Liver (tissue), 9 donors: ENCODE results near the gene PLCD1. TPM values are rescaled to one million over a fixed set of nuclear protein-coding genes. Genes with fewer than 3 reads are reported as not detected.

Source experiments
- DNase-seq: peaks from one replicate; pipeline ENCODE4 v3.0.0-alpha.2; 2017; ENCODE audit warnings: low spot score
- H3K27ac ChIP-seq, 2 donors: one replicate each; pipeline ENCODE4 v1.7.0; 2013; ENCODE audit warnings: inconsistent platforms in 2 of 2, low read length in 2 of 2, control low read depth in 1 of 2, low read depth in 1 of 2, mild to moderate bottlenecking in 1 of 2
- H3K27me3 ChIP-seq, 4 donors: one replicate each; pipeline versions ENCODE4 v1.6.1 to v1.7.0; 2013; ENCODE audit warnings: low read length in 3 of 4, inconsistent platforms in 1 of 4, mild to moderate bottlenecking in 1 of 4, moderate library complexity in 1 of 4; ENCODE audit not compliant: control insufficient read depth in 4 of 4, insufficient read depth in 4 of 4
- H3K36me3 ChIP-seq, 4 donors: one replicate each; pipeline versions ENCODE4 v1.6.1 to v1.7.0; 2013; ENCODE audit warnings: low read length in 3 of 4, mild to moderate bottlenecking in 3 of 4, low read depth in 1 of 4, moderate library complexity in 1 of 4; ENCODE audit not compliant: control insufficient read depth in 4 of 4, insufficient read depth in 3 of 4
- H3K4me1 ChIP-seq, 4 donors: one replicate each; pipeline versions ENCODE4 v1.6.1 to v1.7.0; 2013; ENCODE audit warnings: low read length in 3 of 4, mild to moderate bottlenecking in 3 of 4, moderate library complexity in 1 of 4; ENCODE audit not compliant: control insufficient read depth in 4 of 4, insufficient read depth in 4 of 4
- H3K4me3 ChIP-seq, 3 donors: one replicate each; pipeline versions ENCODE4 v1.6.1 to v1.7.0; 2013; ENCODE audit warnings: low read length in 3 of 3, control low read depth in 1 of 3, low read depth in 1 of 3, mild to moderate bottlenecking in 1 of 3
- H3K9ac ChIP-seq, 2 donors: one replicate each; pipeline ENCODE4 v1.7.0; 2013; ENCODE audit warnings: low read length in 2 of 2, mild to moderate bottlenecking in 2 of 2, moderate library complexity in 2 of 2, control low read depth in 1 of 2, low read depth in 1 of 2
- H3K9me3 ChIP-seq, 4 donors: one replicate each; pipeline versions ENCODE4 v1.6.1 to v1.7.0; 2013; ENCODE audit warnings: low read length in 3 of 4; ENCODE audit not compliant: control insufficient read depth in 4 of 4
- ATF3 ChIP-seq: IDR thresholded peaks from 2 replicates; pipeline ENCODE4 v1.6.1; 2016; ENCODE audit warnings: antibody characterized with exemption
- CTCF ChIP-seq: fragments of 150-350 bp; IDR thresholded peaks from 2 replicates; pipeline ENCODE4 v1.5.1; 2017; ENCODE audit warnings: improper control_type of control experiment, low read depth, low read length; ENCODE audit not compliant: missing input control
- EGR1 ChIP-seq, 2 donors: IDR thresholded peaks; 2 replicates each; pipeline ENCODE4 v1.6.1; 2016 to 2018; ENCODE audit warnings: antibody characterized with exemption in 2 of 2, low read depth in 2 of 2
- FOXA1 ChIP-seq: IDR thresholded peaks from 2 replicates; pipeline ENCODE4 v1.6.1; 2016; ENCODE audit warnings: antibody characterized with exemption
- FOXA2 ChIP-seq: IDR thresholded peaks from 2 replicates; pipeline ENCODE4 v1.6.1; 2016; ENCODE audit warnings: antibody characterized with exemption
- GABPA ChIP-seq, 2 donors: IDR thresholded peaks in 1 of 2; conservative IDR thresholded peaks in 1 of 2; 2 replicates each; pipeline ENCODE4 v1.6.1; 2016; ENCODE audit warnings: antibody characterized with exemption in 2 of 2, mild to moderate bottlenecking in 1 of 2, moderate library complexity in 1 of 2
- HNF4A ChIP-seq, 2 donors: conservative IDR thresholded peaks; 2 replicates each; pipeline ENCODE4 v1.6.1; 2016; ENCODE audit warnings: antibody characterized with exemption in 2 of 2, mild to moderate bottlenecking in 2 of 2
- HNF4G ChIP-seq: IDR thresholded peaks from 2 replicates; pipeline ENCODE4 v1.6.1; 2016; ENCODE audit warnings: antibody characterized with exemption
- JUND ChIP-seq, 2 donors: IDR thresholded peaks; 2 replicates each; pipeline ENCODE4 v1.6.1; 2016; ENCODE audit warnings: antibody characterized with exemption in 2 of 2
- NR2F2 ChIP-seq: IDR thresholded peaks from 2 replicates; pipeline ENCODE4 v1.6.1; 2016; ENCODE audit warnings: antibody characterized with exemption
- RAD21 ChIP-seq, 2 donors: IDR thresholded peaks; 2 replicates each; pipeline ENCODE4 v1.6.1; 2016; ENCODE audit warnings: antibody characterized with exemption in 2 of 2, mild to moderate bottlenecking in 2 of 2
- REST ChIP-seq: IDR thresholded peaks from 2 replicates; pipeline ENCODE4 v1.6.1; 2016; ENCODE audit warnings: antibody characterized with exemption, mild to moderate bottlenecking
- RXRA ChIP-seq, 2 donors: IDR thresholded peaks; 2 replicates each; pipeline ENCODE4 v1.6.1; 2017 to 2018; ENCODE audit warnings: antibody characterized with exemption in 2 of 2, mild to moderate bottlenecking in 1 of 2
- SP1 ChIP-seq: IDR thresholded peaks from 2 replicates; pipeline ENCODE4 v1.6.1; 2018; ENCODE audit warnings: antibody characterized with exemption, mild to moderate bottlenecking
- TAF1 ChIP-seq: conservative IDR thresholded peaks from 2 replicates; pipeline ENCODE4 v1.6.1; 2016; ENCODE audit warnings: antibody characterized with exemption, mild to moderate bottlenecking
- YY1 ChIP-seq: IDR thresholded peaks from 2 replicates; pipeline ENCODE4 v1.6.1; 2016; ENCODE audit warnings: antibody characterized with exemption, mild to moderate bottlenecking
- ZBTB33 ChIP-seq: IDR thresholded peaks from 2 replicates; pipeline ENCODE4 v1.6.1; 2016; ENCODE audit warnings: antibody characterized with exemption
- WGBS: extraction: QIAGEN DNeasy Blood & Tissue Kit; methylation state at CpG from one replicate; pipeline ENCODE4 v1.1.7; 2013; 5-methylcytosine and 5-hydroxymethylcytosine counted together
- polyA plus RNA-seq, 2 donors: library from polyadenylated mRNA; stranded (reverse) in 1 of 2; unstranded in 1 of 2; fragments of 200-250 nt in 1 of 2; fragments of >200 nt in 1 of 2; fragmentation: Nextera tagmentation in 1 of 2; extraction: Ambion mirVana in 1 of 2; gene quantifications; one replicate each; pipeline versions ENCODE4 v1.2.1 to v1.2.3, GENCODE V29; 2013 to 2015
- total RNA-seq, 2 donors: library from RNA; depleted of rRNA; stranded (reverse); fragments of >200 nt; gene quantifications; one replicate each; pipeline ENCODE4 v1.2.3, GENCODE V29; 2014
- TF ChIP-seq, protein P1 (sequence below): IDR thresholded peaks from 2 replicates; pipeline ENCODE4 v1.6.1; 2016; ENCODE audit warnings: antibody characterized with exemption
- donor health status: healthy.
- donor health status: healthy.
- donor health status: healthy.
- donor health status: healthy.
- donor health status: healthy.

PLCD1 gene
- total and polyA plus RNA-seq, 4 donors: 6.7 to 10.5 (median 9.1) TPM

GRCh38 chr3:37979541-37980461 lies 49.6 kb downstream of the PLCD1 start:
- 73% methylated on average over 8 of the region's 8 CpGs for WGBS
- DNase-seq: no peak
- H3K9me3 ChIP-seq: no peaks in the 10 kb centered on the region
- peaks cover 2 to 17% (median 7%) of the 10 kb centered on the region in 4 donors for H3K36me3 ChIP-seq
- H3K4me1 ChIP-seq: peaks cover 4 to 18% (median 12%) of the 10 kb centered on the region in 4 donors
- H3K27ac ChIP-seq: peak overlapping the region; percentile 61 to 63
- H3K4me3 ChIP-seq: no peak overlapping the region
- H3K27me3 ChIP-seq: no peaks in the 10 kb centered on the region
- H3K9ac ChIP-seq: no peak overlapping the region
- TF ChIP-seq YY1 (no peak), GABPA (IDR thresholded peaks at IDR 0.05 in 1 of 2, conservative IDR thresholded peaks at IDR 0.05 in 1 of 2) (no peak), FOXA2 (no peak), RAD21 (IDR thresholded peaks at IDR 0.05) (no peak), HNF4G (no peak), REST (no peak), ZBTB33 (no peak), EGR1 (IDR thresholded peaks at IDR 0.05; ENCODE audit: low read depth in 2 of 2) (peak in 1 of 2 donors; percentile 5), NR2F2 (no peak), CTCF (no peak), FOXA1 (no peak), ATF3 (no peak), HNF4A (conservative IDR thresholded peaks at IDR 0.05) (peak in 1 of 2 donors; percentile 37), RXRA (IDR thresholded peaks at IDR 0.05) (no peak), TAF1 (no peak), SP1 (no peak), JUND (IDR thresholded peaks at IDR 0.05) (peak in 1 of 2 donors; percentile 18)
- TF ChIP-seq, protein P1, sequence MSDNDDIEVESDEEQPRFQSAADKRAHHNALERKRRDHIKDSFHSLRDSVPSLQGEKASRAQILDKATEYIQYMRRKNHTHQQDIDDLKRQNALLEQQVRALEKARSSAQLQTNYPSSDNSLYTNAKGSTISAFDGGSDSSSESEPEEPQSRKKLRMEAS: no peak
